Astrocyte (in vitro differentiated cells and primary cell): Measurements from ENCODE around the gene HAND1.

Experiments used
- CTCF ChIP-seq: IDR thresholded peaks from 2 replicates; pipeline ENCODE4 v1.5.1; 2011; ENCODE audit warnings: low read depth, mild to moderate bottlenecking, inconsistent platforms, low read length, moderate library complexity; ENCODE audit not compliant: insufficient read depth
- EZH2 ChIP-seq: IDR thresholded peaks from 2 replicates; pipeline ENCODE4 v1.6.1; 2012; ENCODE audit warnings: mild to moderate bottlenecking, low read length, inconsistent platforms; ENCODE audit not compliant: insufficient read depth

GRCh38 chr5:154503698-154504039 lies 25.6 kb upstream of the HAND1 start:
- TF ChIP-seq CTCF (no peak), EZH2 (no peak)
